K562 treated with DMSO at 1 percent for 12 hours (cell line): ENCODE results near the gene GVQW3. TPM values are rescaled to one million over a fixed set of nuclear protein-coding genes. Genes with fewer than 3 reads are reported as not detected.

Experiments used
- total RNA-seq: library from RNA; unstranded; fragments of 300-600 nt; gene quantifications from 2 replicates; pipeline ENCODE4 v1.2.3, GENCODE V29; 2022; ENCODE audit not compliant: insufficient read depth

GVQW3 gene
- total RNA-seq, result 0.33 and 2.7 TPM in 2 replicates

GRCh38 chr11:76380977-76381719 lies at the start of gene GVQW3, which contains the start of gene THAP12:
GVQW3 (plus strand) TSS chr11:76381323; CDS start chr11:76381829, 506 bp downstream.
THAP12 (minus strand) TSS chr11:76381132; CDS start chr11:76380836, 296 bp downstream.

GRCh38 chr11:76444384-76445120 lies 63.4 kb downstream of the GVQW3 start, which contains the start of gene EMSY:
EMSY (plus strand) TSS chr11:76445018; CDS start chr11:76446939, 1,921 bp downstream.

Other genes starting within 250 kb of the GVQW3 start
- not detected in 2 replicates for gene WNT11, start 174.8 kb upstream of the GVQW3 start, total RNA-seq
- 17.1 and 38.7 TPM in 2 replicates for gene THAP12, start 191 bp upstream of the GVQW3 start, total RNA-seq
- gene EMSY, start 63.7 kb downstream of the GVQW3 start, total RNA-seq, result 4.9 and 17.6 TPM in 2 replicates